ENCODE measurements around the gene OR14K1.

The OR14K1 gene

GRCh38 chr1:247769603-247770002, 31.2 kb downstream of the OR14K1 start:
- no peak for TF ChIP-seq YY1 (IDR thresholded peaks at IDR 0.05; ENCODE audit: low read depth)
- no peak for TF ChIP-seq EGR1 (IDR thresholded peaks at IDR 0.05)
- TF ChIP-seq FOXM1 (IDR thresholded peaks at IDR 0.05; ENCODE audit: borderline replicate concordance, low read depth), result no peak
- no peak for TF ChIP-seq ZBTB7A (IDR thresholded peaks at IDR 0.05; ENCODE audit: low read depth)
- no peak for TF ChIP-seq USF1 (IDR thresholded peaks at IDR 0.05)
- TF ChIP-seq MAX (IDR thresholded peaks at IDR 0.05), result no peak
- no peak for TF ChIP-seq TCF12 (IDR thresholded peaks at IDR 0.05; ENCODE audit: low read depth)
- no peak for TF ChIP-seq EP300 (IDR thresholded peaks at IDR 0.05; ENCODE audit: borderline replicate concordance)
- TF ChIP-seq RAD21 (IDR thresholded peaks at IDR 0.05; ENCODE audit: low read depth), result no peak
- no peak for TF ChIP-seq TAF1 (IDR thresholded peaks at IDR 0.05; ENCODE audit: low read depth)
- no peak for TF ChIP-seq REST (IDR thresholded peaks at IDR 0.05; ENCODE audit: low read depth)
- no peak for TF ChIP-seq TEAD4 (IDR thresholded peaks at IDR 0.05)
- TF ChIP-seq CEBPB (IDR thresholded peaks at IDR 0.05), result no peak

All from Ishikawa (cell line).